Neural cell (in vitro differentiated cells): ENCODE measurements around the gene ATE1.
"Not testable (repeated sequence)": the region's sequence is repeated elsewhere in the genome, so short reads cannot be mapped to it uniquely, and the experiment has no call there.

ENCODE experiments used
- CTCF ChIP-seq: fragments of 450-650 bp; IDR thresholded peaks from 2 replicates; pipeline ENCODE4 v1.5.1; 2014; ENCODE audit warnings: antibody characterized with exemption, mild to moderate bottlenecking, moderate library complexity; ENCODE audit not compliant: poor library complexity, severe bottlenecking
- RAD21 ChIP-seq: fragments of 450-650 bp; conservative IDR thresholded peaks from 2 replicates; pipeline ENCODE4 v1.6.1; 2014; ENCODE audit warnings: antibody characterized with exemption, mild to moderate bottlenecking, moderate library complexity

- not testable (repeated sequence) for TF ChIP-seq RAD21, CTCF
These were observed 2.6 kb upstream of the ATE1 start for GRCh38 chr10:121930268-121931085.
